ENCODE data around the gene FXYD4. TPM values are rescaled to one million over a fixed set of nuclear protein-coding genes. Genes with fewer than 3 reads are reported as not detected.

Gene FXYD4
- total RNA-seq, 1 experiment from 2014 or later = not detected

DNA sequence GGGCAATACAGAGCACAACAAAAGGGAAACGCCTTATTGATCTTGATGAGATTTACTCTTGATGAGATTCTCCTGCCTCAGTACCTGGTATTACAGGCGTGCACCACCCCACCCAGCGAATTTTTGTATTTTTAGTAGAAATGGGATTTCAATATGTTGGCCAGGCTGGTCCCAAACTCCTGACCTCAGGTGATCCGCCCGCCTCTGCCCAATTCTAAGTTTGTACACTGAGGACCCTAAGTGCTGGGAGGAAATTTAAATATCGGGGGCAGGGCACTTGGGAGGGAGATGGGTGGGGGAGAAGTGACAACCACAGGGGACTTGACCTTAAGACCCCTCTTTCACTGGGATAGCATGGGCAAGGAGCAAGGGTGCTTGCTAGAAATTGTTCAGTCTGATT is 23.4 kb downstream of the FXYD4 start:
- intact Hi-C loops (cut with micrococcal nuclease; ENCODE audit: unreplicated experiment) = no loop called here
- peaks cover 20% of the 10 kb centered on the region for H3K36me3 ChIP-seq (ENCODE audit: control insufficient read depth, insufficient read depth, low read length)
- no peak for TF ChIP-seq CTCF (IDR thresholded peaks at IDR 0.05; ENCODE audit: insufficient read depth in 1 of 2, low read depth in 1 of 2, low read length in 1 of 2, severe bottlenecking in 1 of 2, unreplicated experiment in 1 of 2)
- H3K27me3 Mint-ChIP-seq (ENCODE audit: insufficient read depth, unreplicated experiment) = no peaks in the 10 kb centered on the region
- peaks cover 43% of the 10 kb centered on the region for H3K4me1 Mint-ChIP-seq (ENCODE audit: low read depth, unreplicated experiment)
- ChIA-PET CTCF (no interaction called here), POLR2A (no interaction called here)
- H3K36me3 Mint-ChIP-seq (ENCODE audit: insufficient read depth, unreplicated experiment) = peaks cover 98% of the 10 kb centered on the region
- DNase-seq = no peak
- no peaks in the 10 kb centered on the region for H3K9me3 ChIP-seq
- no peaks in the 10 kb centered on the region for H3K27me3 ChIP-seq (replicated peaks; ENCODE audit: control insufficient read depth, insufficient read depth, low read length)
- H3K4me1 ChIP-seq = peaks cover 51% of the 10 kb centered on the region
- no TSS peak for BruUV-seq (replicated peaks)
- H3K4me3 Mint-ChIP-seq (ENCODE audit: unreplicated experiment) = peak overlapping the region; percentile 81
- peak overlapping the region; percentile 94 for H3K27ac Mint-ChIP-seq (ENCODE audit: unreplicated experiment)
- no peaks in the 10 kb centered on the region for H3K9me3 Mint-ChIP-seq (ENCODE audit: unreplicated experiment)
- H3K4me3 ChIP-seq (ENCODE audit: low read depth, low read length) = peak overlapping the region; percentile 62

- TF ChIP-seq CTCF (IDR thresholded peaks at IDR 0.05; ENCODE audit: insufficient read depth in 1 of 2, low read depth in 1 of 2, low read length in 1 of 2, severe bottlenecking in 1 of 2, unreplicated experiment in 1 of 2) = no peak
- no peak for DNase-seq
- ChIA-PET CTCF (interaction anchor here (0.6 to 0.8 kb wide), 2 partner anchors 41 kb away, joined by 3 read pairs; partner anchors contain the start of gene ZNF487), POLR2A (interaction anchor here (0.6 to 2.4 kb wide), 6 partner anchors 11 to 61 kb away, joined by 3 to 81 read pairs (median 30); partner anchors contain the start of genes HNRNPF and ZNF487)
- peaks cover 21% of the 10 kb centered on the region for H3K36me3 ChIP-seq (ENCODE audit: control insufficient read depth, insufficient read depth, low read length)
- H3K9me3 ChIP-seq = no peaks in the 10 kb centered on the region
- no peaks in the 10 kb centered on the region for H3K27me3 Mint-ChIP-seq (ENCODE audit: insufficient read depth, unreplicated experiment)
- BruUV-seq (replicated peaks) = no TSS peak
- H3K4me3 Mint-ChIP-seq (ENCODE audit: unreplicated experiment) = peak overlapping the region; percentile 81
- H3K27ac Mint-ChIP-seq (ENCODE audit: unreplicated experiment) = peak overlapping the region; percentile 94
- H3K36me3 Mint-ChIP-seq (ENCODE audit: insufficient read depth, unreplicated experiment) = peaks cover 98% of the 10 kb centered on the region
- H3K9me3 Mint-ChIP-seq (ENCODE audit: unreplicated experiment) = no peaks in the 10 kb centered on the region
- H3K4me1 ChIP-seq = peaks cover 51% of the 10 kb centered on the region
- H3K4me3 ChIP-seq (ENCODE audit: low read depth, low read length) = peak overlapping the region; percentile 62
- no peaks in the 10 kb centered on the region for H3K27me3 ChIP-seq (replicated peaks; ENCODE audit: control insufficient read depth, insufficient read depth, low read length)
- intact Hi-C loops (cut with micrococcal nuclease; ENCODE audit: unreplicated experiment) = loop anchor here (1.0 to 2.0 kb wide), 4 partner anchors 12 to 41 kb away; no protein-coding TSS in a partner anchor
- H3K4me1 Mint-ChIP-seq (ENCODE audit: low read depth, unreplicated experiment) = peaks cover 36% of the 10 kb centered on the region
These were observed 24.2 kb downstream of the FXYD4 start for GRCh38 chr10:43395571-43396060.

DNA sequence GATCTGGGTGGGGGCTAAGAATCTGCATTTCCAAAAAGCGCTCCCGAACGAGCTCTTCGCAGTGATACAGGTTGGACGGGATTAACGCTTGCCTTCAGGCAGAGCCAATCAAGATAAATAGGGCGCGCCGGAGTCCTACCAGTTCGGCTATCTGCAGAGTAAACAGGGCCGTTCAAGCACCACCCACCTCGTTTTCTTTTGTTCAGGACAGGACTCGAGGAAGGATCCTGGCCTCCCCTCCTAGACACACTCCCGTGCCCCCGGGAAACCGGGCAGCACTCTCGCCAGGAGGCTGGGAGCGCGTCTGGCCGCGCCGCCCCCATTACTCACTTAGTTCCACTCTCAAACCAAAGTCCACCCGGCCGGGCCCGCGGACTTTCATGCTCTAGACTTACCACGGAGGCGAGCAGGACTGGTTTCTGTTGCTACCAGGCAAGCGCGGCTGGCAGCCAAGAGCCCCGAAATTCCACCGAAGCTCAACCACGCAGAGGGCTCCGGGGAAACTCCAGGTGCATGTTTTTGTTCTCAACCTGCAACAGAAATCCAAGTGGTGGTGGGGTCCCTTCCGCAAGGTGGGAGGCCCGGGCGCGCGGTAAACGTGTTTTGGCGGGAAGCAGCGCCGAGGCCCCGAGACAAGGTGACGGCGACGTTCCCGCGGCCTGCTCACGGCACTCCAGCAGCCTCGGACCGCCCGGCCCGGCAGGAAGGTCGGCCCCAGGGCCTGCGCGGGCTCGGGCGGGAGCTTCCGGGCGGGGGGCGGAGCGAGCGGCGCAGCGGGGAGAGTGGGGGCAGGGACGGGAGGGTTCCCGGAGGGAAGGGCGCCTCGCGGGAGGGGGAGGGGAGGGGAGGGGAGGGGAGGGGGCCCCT is 24.9 kb downstream of the FXYD4 start:
- POLR2A ChIA-PET = interaction anchor here (0.6 to 2.4 kb wide), 9 partner anchors 11 to 742 kb away, joined by 3 to 81 read pairs (median 14); partner anchors contain the start of genes HNRNPF and ZNF487
- Mint-ChIP-seq H3K27ac (ENCODE audit: unreplicated experiment) (peak overlapping the region; percentile 94), H3K36me3 (ENCODE audit: insufficient read depth, unreplicated experiment) (peaks cover 98% of the 10 kb centered on the region), H3K4me1 (ENCODE audit: low read depth, unreplicated experiment) (peaks cover 33% of the 10 kb centered on the region), H3K27me3 (ENCODE audit: insufficient read depth, unreplicated experiment) (no peaks in the 10 kb centered on the region), H3K4me3 (ENCODE audit: unreplicated experiment) (peak overlapping the region; percentile 81), H3K9me3 (ENCODE audit: unreplicated experiment) (no peaks in the 10 kb centered on the region)
- DNase-seq = peak; percentile 94
- Histone ChIP-seq H3K9me3 (no peaks in the 10 kb centered on the region), H3K27me3 (replicated peaks; ENCODE audit: control insufficient read depth, insufficient read depth, low read length) (no peaks in the 10 kb centered on the region), H3K36me3 (ENCODE audit: control insufficient read depth, insufficient read depth, low read length) (peaks cover 19% of the 10 kb centered on the region), H3K4me3 (ENCODE audit: low read depth, low read length) (peak overlapping the region; percentile 62), H3K4me1 (peaks cover 58% of the 10 kb centered on the region)
- no peak for TF ChIP-seq CTCF (IDR thresholded peaks at IDR 0.05; ENCODE audit: insufficient read depth in 1 of 2, low read depth in 1 of 2, low read length in 1 of 2, severe bottlenecking in 1 of 2, unreplicated experiment in 1 of 2)
- intact Hi-C loops (cut with micrococcal nuclease; ENCODE audit: unreplicated experiment) = loop anchor here (1.0 to 2.0 kb wide), 4 partner anchors 11 to 40 kb away; no protein-coding TSS in a partner anchor
- CTCF ChIA-PET = interaction anchor here (0.6 to 1.6 kb wide), 9 partner anchors 13 to 651 kb away, joined by 3 to 8 read pairs (median 3); partner anchors contain the start of gene ZNF487
- no TSS peak for BruUV-seq (replicated peaks)
